Heart left ventricle (tissue), 16 donors: ENCODE data around the gene MGAT4D. TPM values are rescaled to one million over a fixed set of nuclear protein-coding genes. Genes with fewer than 3 reads are reported as not detected.
A peak's percentile ranks its signal among the peaks of the same experiment; 100 is the strongest.

Experiments used
- ATAC-seq, 4 donors: fragments of 200-7000 bp; cut with Tn5 transposase; one replicate each; pipeline ENCODE4 v1.9.1; 2020 to 2022; ENCODE audit warnings: moderate library complexity in 4 of 4, mild to moderate bottlenecking in 3 of 4, moderate number of reproducible peaks in 1 of 4
- DNase-seq, 5 donors: peaks; one replicate each; pipeline ENCODE4 v3.0.0-alpha.2; 2020
- H3K27ac ChIP-seq, 12 donors: fragments of 200-600 bp; sonication (generic) in 4 of 12; one replicate each; pipeline versions ENCODE4 v1.5.0 to v1.8.0; 2016 to 2022; ENCODE audit warnings: mild to moderate bottlenecking in 2 of 12
- H3K27me3 ChIP-seq, 9 donors: fragments of 200-600 bp; sonication (generic) in 2 of 9; one replicate each; pipeline versions ENCODE4 v1.5.1 to v1.8.0; 2016 to 2022; ENCODE audit warnings: mild to moderate bottlenecking in 3 of 9
- H3K36me3 ChIP-seq, 9 donors: fragments of 200-600 bp; sonication (generic) in 2 of 9; one replicate each; pipeline versions ENCODE4 v1.5.0 to v1.8.0; 2018 to 2022; ENCODE audit warnings: mild to moderate bottlenecking in 2 of 9
- H3K4me1 ChIP-seq, 12 donors: fragments of 200-600 bp; sonication (generic) in 4 of 12; one replicate each; pipeline versions ENCODE4 v1.5.0 to v1.8.0; 2016 to 2022; ENCODE audit warnings: mild to moderate bottlenecking in 3 of 12
- H3K4me3 ChIP-seq, 12 donors: fragments of 200-600 bp; sonication (generic) in 4 of 12; one replicate each; pipeline versions ENCODE4 v1.5.0 to v1.8.0; 2017 to 2022; ENCODE audit warnings: mild to moderate bottlenecking in 9 of 12, moderate library complexity in 4 of 12
- H3K9me3 ChIP-seq, 12 donors: fragments of 200-600 bp; sonication (generic) in 4 of 12; one replicate each; pipeline versions ENCODE4 v1.5.0 to v1.8.0; 2016 to 2022; ENCODE audit warnings: mild to moderate bottlenecking in 1 of 12
- CTCF ChIP-seq, 12 donors: fragments of 200-600 bp; sonication (generic) in 4 of 12; IDR thresholded peaks; one replicate each; pipeline versions ENCODE4 v1.5.0 to v1.8.0; 2018 to 2022; ENCODE audit warnings: antibody characterized with exemption in 12 of 12, mild to moderate bottlenecking in 5 of 12
- POLR2A ChIP-seq, 2 donors: fragments of 450-650 bp; IDR thresholded peaks; one replicate each; pipeline ENCODE4 v1.6.1; 2017; ENCODE audit warnings: antibody characterized with exemption in 2 of 2, mild to moderate bottlenecking in 2 of 2, moderate library complexity in 2 of 2
- WGBS, 4 donors: extraction: QIAGEN DNeasy Blood & Tissue Kit in 2 of 4; methylation state at CpG; one replicate each; pipeline versions ENCODE4 v1.1.5 to v1.1.7; 2013 to 2018; 5-methylcytosine and 5-hydroxymethylcytosine counted together
- intact Hi-C, 10 donors: fragments of 100-400 bp; cut with DNase I; formaldehyde crosslinking; loops; one replicate each; pipeline versions ENCODE4 v1.11.1 to v1.14.2; 2022
- polyA plus RNA-seq, 2 donors: library from polyadenylated mRNA; stranded (reverse); fragments of 200-250 nt; gene quantifications; one replicate each; pipeline ENCODE4 v1.2.3, GENCODE V29; 2013
- total RNA-seq, 9 donors: library from RNA; depleted of rRNA in 2 of 9; stranded (reverse); fragments of >200 nt in 2 of 9; fragmentation: NEBNext Ultra II Directional in 3 of 9; extraction: Animal tissue kit (Norgen Biotek cat#: 25700) in 3 of 9; gene quantifications; one replicate each; pipeline versions ENCODE4 v1.1.0 to v1.2.4, GENCODE V29; 2016 to 2023
- donor health status: ischemic (EF 13 %, LVEDD 7.1; RV severe dilation, severe dysfunction).
- donor health status: healthy with polysubstance abuse.
- donor health status: DM: no; HTN: yes; CAD: no.
- donor health status: DM: no; HTN: no; CAD: no.
- donor health status: ischemic (EF 25% LVEDD 6.9; RV normal size, moderate dysfunction).
- donor health status: ischemic (EF 25% LVEDD 5.7; RV mildly dilated, moderate dysfunction).
- donor health status: healthy.
- donor health status: DM: yes; HTN: yes; CAD: no.
- donor health status: ischemic (EF 35%, LVEDD 5.7; RV mildly dilated, moderate dysfunction).
- donor health status: nonischemic (EF 11% LVEDD 7.7; RV severe dilation, severe dysfunction).
- donor health status: DM: yes; HTN: yes; CAD: no.
- donor health status: PGD.
- donor health status: ischemic (EF 29% LVEDD 5.4; RV normal size, mild dysfunction).
- donor health status: nonischemic (EF 23%, LVEDD 6.1; RV moderate dilation, normal function).

MGAT4D gene
- total and polyA plus RNA-seq, 11 donors, result not detected

- no peaks in the 10 kb centered on the region for H3K36me3 ChIP-seq
- ATAC-seq, result no peak
- no peak for DNase-seq
- intact Hi-C loops, result no loop called here
- 84 to 93% (median 90%) methylated on average over 4 of the region's 4 CpGs for WGBS, 4 donors
- no peak overlapping the region for H3K4me3 ChIP-seq
- peaks cover 0 to 15% (median 3%) of the 10 kb centered on the region in 12 donors for H3K9me3 ChIP-seq
- H3K4me1 ChIP-seq, result no peaks in the 10 kb centered on the region
- H3K27ac ChIP-seq, result no peak overlapping the region
- H3K27me3 ChIP-seq, result no peaks in the 10 kb centered on the region
- TF ChIP-seq POLR2A (IDR thresholded peaks at IDR 0.05), result no peak
- no peak for TF ChIP-seq CTCF (IDR thresholded peaks at IDR 0.05)
Measured at GRCh38 chr4:140483445-140483844, 14.6 kb downstream of the MGAT4D start.

GRCh38 chr4:140472156-140472555 lies 25.9 kb downstream of the MGAT4D start:
- no peaks in the 10 kb centered on the region for H3K9me3 ChIP-seq
- intact Hi-C loops, result no loop called here
- H3K27me3 ChIP-seq, result peaks cover 0 to 11% (median 0%) of the 10 kb centered on the region in 9 donors
- ATAC-seq (no peak), DNase-seq (no peak)
- H3K36me3 ChIP-seq, result no peaks in the 10 kb centered on the region
- no peak overlapping the region for H3K27ac ChIP-seq
- H3K4me3 ChIP-seq, result no peak overlapping the region
- H3K4me1 ChIP-seq, result peaks cover 0 to 5% (median 0%) of the 10 kb centered on the region in 12 donors
- TF ChIP-seq CTCF (IDR thresholded peaks at IDR 0.05) (no peak), POLR2A (IDR thresholded peaks at IDR 0.05) (no peak)
- WGBS, 4 donors, result 70 to 80% (median 74%) methylated on average over 2 of the region's 2 CpGs

- Histone ChIP-seq H3K27ac (no peak overlapping the region), H3K9me3 (no peaks in the 10 kb centered on the region), H3K4me1 (peaks cover 0 to 5% (median 0%) of the 10 kb centered on the region in 12 donors), H3K4me3 (no peak overlapping the region), H3K27me3 (peaks cover 0 to 11% (median 0%) of the 10 kb centered on the region in 9 donors), H3K36me3 (no peaks in the 10 kb centered on the region)
- peak in 2 of 4 donors; percentile 32 to 78 for ATAC-seq
- intact Hi-C loops, result no loop called here
- WGBS, 4 donors, result 57 to 73% (median 62%) methylated on average over 27 of the region's 27 CpGs
- no peak for TF ChIP-seq POLR2A (IDR thresholded peaks at IDR 0.05)
- TF ChIP-seq CTCF (IDR thresholded peaks at IDR 0.05), result no peak
- DNase-seq, result peak in 1 of 5 donors; percentile 52
Measured at GRCh38 chr4:140469791-140470733, 28.0 kb downstream of the MGAT4D start.

- Histone ChIP-seq H3K4me3 (no peak overlapping the region), H3K27me3 (peaks cover 0 to 11% (median 0%) of the 10 kb centered on the region in 9 donors), H3K27ac (no peak overlapping the region), H3K9me3 (no peaks in the 10 kb centered on the region), H3K36me3 (no peaks in the 10 kb centered on the region), H3K4me1 (peaks cover 0 to 5% (median 0%) of the 10 kb centered on the region in 12 donors)
- intact Hi-C loops, result no loop called here
- no peak for ATAC-seq
- WGBS, 4 donors, result 0 to 61% (median 35%) methylated on average over 1 of the region's 1 CpG
- no peak for DNase-seq
- TF ChIP-seq CTCF (IDR thresholded peaks at IDR 0.05), result no peak
- no peak for TF ChIP-seq POLR2A (IDR thresholded peaks at IDR 0.05)
Measured at GRCh38 chr4:140466146-140466545, 31.9 kb downstream of the MGAT4D start.
